Brain microvascular endothelial cell (primary cell): ENCODE results near the gene TBC1D23.

ENCODE experiments used
- DNase-seq: peaks from one replicate; pipeline ENCODE4 v3.0.0-alpha.2; 2020
- H3K27ac ChIP-seq: fragments of 250-450 bp; sonication (Bioruptor Pico); 2 replicates; pipeline ENCODE4 v1.5.1; 2020; ENCODE audit warnings: mild to moderate bottlenecking, moderate library complexity
- H3K27me3 ChIP-seq: fragments of 250-450 bp; sonication (Bioruptor Pico); replicated peaks from 2 replicates; pipeline ENCODE4 v1.5.1; 2020; ENCODE audit warnings: mild to moderate bottlenecking
- H3K36me3 ChIP-seq: fragments of 250-450 bp; sonication (Bioruptor Pico); replicated peaks from 2 replicates; pipeline ENCODE4 v1.5.1; 2020; ENCODE audit warnings: mild to moderate bottlenecking
- H3K4me3 ChIP-seq: 2 replicates; pipeline ENCODE4 v1.5.1; 2011; ENCODE audit warnings: low read depth, mild to moderate bottlenecking, control low read depth, low read length, moderate library complexity
- CTCF ChIP-seq: IDR thresholded peaks from 2 replicates; pipeline ENCODE4 v1.5.1; 2011; ENCODE audit warnings: low read depth, mild to moderate bottlenecking, moderate library complexity, low read length, control low read depth, inconsistent platforms; ENCODE audit errors: missing control alignments
- in situ Hi-C: cut with HindIII; loops from 2 replicates; pipeline ENCODE4 v1.10.0; 2017; ENCODE audit warnings: low sequenced_read_pairs, low pct_ligation_motif_present

Gene TBC1D23

GRCh38 chr3:100260685-100261484 is at the start of gene TBC1D23:
Gene TBC1D23 (plus strand): TSS chr3:100260992. CDS start chr3:100261019, 27 bp downstream.
- Histone ChIP-seq H3K27ac (peak within 1 kb of the TSS; percentile 97), H3K36me3 (peaks cover 2% of the 10 kb centered on the region), H3K4me3 (peak within 1 kb of the TSS; percentile 99), H3K27me3 (no peaks in the 10 kb centered on the region)
- in situ Hi-C loops, result loop anchor here (25.0 kb wide), 1 partner anchor 424 kb away; no protein-coding TSS in a partner anchor
- DNase-seq, result peak; percentile 99
- peak; percentile 9 for TF ChIP-seq CTCF

DNA sequence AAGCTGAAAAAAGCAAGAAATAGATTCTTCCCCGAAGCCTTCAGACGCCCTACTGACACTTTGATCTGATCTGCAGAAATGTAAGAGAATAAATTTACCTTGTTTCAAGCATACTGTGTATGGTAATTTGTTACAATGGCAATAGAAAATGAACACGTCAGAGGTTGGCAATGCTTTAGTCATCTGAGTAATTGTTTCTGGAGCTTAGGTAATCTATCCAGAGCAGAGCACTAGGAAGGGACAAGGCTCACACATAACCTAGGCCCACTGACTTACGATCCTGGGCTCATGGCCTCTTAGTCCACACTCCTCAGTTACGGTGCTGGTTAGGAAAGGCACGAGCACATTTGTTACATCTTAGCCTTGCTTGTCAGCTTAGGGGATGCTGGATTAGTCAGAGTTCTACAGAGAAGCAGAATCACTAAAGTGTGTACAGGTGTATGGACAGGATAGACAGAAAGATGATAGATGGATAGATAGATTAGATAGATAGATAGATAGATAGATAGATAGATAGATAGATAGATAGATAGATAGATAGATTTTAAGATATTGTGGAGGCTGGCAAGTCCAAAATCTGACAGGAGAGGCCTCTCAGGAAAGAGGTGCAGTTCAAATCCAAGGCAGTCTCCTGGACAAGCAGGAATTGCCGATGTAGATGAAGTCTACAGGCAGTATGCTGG is 46.8 kb upstream of the TBC1D23 start:
- no peak for DNase-seq
- in situ Hi-C loops, result no loop called here
- Histone ChIP-seq H3K27me3 (no peaks in the 10 kb centered on the region), H3K36me3 (no peaks in the 10 kb centered on the region), H3K4me3 (no peak overlapping the region), H3K27ac (no peak overlapping the region)
- no peak for TF ChIP-seq CTCF

DNA sequence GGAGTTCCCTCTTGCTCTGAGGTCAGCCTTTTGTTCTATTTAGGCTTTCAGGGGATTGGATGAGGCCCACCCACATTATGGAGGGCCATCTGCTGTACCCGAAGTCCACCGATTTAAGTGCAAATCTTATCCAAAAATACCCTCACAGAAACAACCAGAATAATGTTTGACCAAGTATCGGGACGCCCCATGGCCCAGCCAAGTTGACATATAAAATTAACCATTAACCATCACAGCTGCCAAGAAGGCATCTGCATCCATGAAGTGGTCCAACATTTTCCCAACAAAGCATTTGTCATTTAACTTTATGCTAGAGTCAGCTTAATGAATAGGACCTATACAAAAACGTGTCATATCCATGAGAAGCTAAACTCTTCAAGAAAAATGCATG is 46.2 kb upstream of the TBC1D23 start:
- DNase-seq, result no peak
- no peak overlapping the region for H3K4me3 ChIP-seq
- in situ Hi-C loops, result no loop called here

DNA sequence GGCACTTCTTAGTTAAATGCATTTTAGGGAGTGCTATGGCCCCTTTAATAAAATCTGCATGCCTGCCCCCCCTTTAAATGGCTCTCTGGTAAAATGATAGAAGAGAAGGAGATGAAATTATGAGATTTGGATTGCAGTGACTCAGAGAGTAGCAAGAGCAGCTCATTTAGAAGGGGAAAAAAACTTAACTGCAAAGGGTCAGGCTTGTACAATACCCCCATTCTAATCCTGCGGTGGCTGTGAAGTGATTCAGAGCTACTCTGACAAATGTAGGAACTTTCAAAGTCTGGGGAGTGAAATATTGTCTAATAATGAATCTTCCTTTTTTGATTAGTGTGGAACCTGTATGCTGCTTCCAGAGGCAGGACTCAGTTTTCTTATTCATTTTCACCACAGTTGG is 44.1 kb upstream of the TBC1D23 start:
- no peak for TF ChIP-seq CTCF
- no peak overlapping the region for H3K4me3 ChIP-seq
- no peaks in the 10 kb centered on the region for H3K36me3 ChIP-seq
- DNase-seq, result no peak
- in situ Hi-C loops, result no loop called here
- no peak overlapping the region for H3K27ac ChIP-seq
- no peaks in the 10 kb centered on the region for H3K27me3 ChIP-seq

More for the DNA sequence above, 46.2 kb upstream of the TBC1D23 start:
- H3K27me3 ChIP-seq, result no peaks in the 10 kb centered on the region
- TF ChIP-seq CTCF, result no peak
- no peaks in the 10 kb centered on the region for H3K36me3 ChIP-seq
- no peak overlapping the region for H3K27ac ChIP-seq

- in situ Hi-C loops, result no loop called here
- no peak overlapping the region for H3K27ac ChIP-seq
- H3K36me3 ChIP-seq, result no peaks in the 10 kb centered on the region
- no peak for DNase-seq
- TF ChIP-seq CTCF, result no peak
- no peaks in the 10 kb centered on the region for H3K27me3 ChIP-seq
- no peak overlapping the region for H3K4me3 ChIP-seq
Measured at GRCh38 chr3:100221159-100221558, 39.6 kb upstream of the TBC1D23 start.
